ENCODE data around the gene ATAD2B.
"Not testable (repeated sequence)": the region's sequence is repeated elsewhere in the genome, so short reads cannot be mapped to it uniquely, and the experiment has no call there.

The ATAD2B gene

DNA sequence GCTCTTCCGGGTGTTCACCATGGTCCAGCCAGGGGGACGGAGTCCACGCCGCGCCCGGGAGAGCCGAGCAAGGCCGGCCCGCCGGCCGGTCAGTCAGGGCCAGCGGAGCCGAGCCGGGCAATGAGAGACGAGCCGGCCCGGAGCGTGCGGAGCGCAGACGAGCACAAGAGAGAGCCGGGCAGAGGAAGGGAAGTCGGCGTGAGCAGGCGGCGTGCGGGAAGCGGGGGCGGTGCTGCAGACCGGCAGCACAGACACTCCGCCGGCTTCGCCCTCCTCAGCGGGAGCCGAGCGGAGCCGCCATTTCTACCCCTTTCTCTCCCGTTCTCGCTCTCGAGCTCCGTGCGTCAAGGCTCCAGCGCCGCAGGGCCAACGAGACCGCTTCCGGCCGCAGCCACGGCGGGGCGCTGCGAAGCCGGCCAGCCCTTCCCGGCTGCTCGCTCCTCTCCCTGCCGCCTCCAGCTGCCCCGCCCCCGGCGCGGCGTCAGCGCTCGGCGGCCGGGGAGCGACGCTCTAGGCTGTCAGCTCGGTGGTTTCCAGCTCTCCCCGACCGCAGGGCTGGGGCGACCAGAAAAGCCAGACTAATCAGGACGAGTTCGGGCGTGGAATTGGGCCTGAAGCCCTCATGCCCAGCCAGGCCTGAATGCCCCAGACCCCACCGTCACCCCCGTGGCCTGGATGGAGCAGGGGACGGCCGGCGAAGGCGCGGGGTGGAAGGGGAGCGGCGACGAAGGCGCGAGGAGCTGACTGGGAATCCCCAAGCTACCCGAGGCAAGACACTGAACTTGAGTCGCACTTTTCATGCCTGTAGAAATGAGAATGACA lies at the start of gene ATAD2B:
Gene ATAD2B, minus strand, starts transcription at position 374 of the 822 bp plus-strand sequence. Its CDS starts 353 bp downstream, at position 21.
- DNase-seq (ENCODE audit: insufficient read length, low spot score) (peak; percentile 94), FAIRE-seq (peak; percentile 95)

DNA sequence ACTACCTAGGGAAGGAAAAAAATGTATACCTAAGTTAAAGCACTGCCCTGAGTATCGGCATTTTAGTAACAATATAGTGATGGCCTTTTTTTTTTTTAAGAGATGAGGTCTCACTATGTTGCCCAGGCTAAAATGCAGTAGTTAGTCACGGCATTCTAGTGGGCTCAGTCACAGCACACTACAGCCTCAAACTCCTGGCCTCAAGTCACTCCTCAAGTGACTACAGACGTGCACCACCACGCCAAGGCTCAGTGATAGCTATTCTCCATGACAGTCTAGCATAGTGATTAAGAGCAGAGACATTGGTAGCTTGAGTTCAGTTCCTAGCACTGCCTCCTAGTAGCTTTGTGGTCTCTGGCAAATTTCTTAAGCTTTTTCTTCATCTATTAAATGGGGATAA lies 40.9 kb upstream of the ATAD2B start:
- FAIRE-seq (no peak), DNase-seq (ENCODE audit: insufficient read length, low spot score) (no peak)

DNA sequence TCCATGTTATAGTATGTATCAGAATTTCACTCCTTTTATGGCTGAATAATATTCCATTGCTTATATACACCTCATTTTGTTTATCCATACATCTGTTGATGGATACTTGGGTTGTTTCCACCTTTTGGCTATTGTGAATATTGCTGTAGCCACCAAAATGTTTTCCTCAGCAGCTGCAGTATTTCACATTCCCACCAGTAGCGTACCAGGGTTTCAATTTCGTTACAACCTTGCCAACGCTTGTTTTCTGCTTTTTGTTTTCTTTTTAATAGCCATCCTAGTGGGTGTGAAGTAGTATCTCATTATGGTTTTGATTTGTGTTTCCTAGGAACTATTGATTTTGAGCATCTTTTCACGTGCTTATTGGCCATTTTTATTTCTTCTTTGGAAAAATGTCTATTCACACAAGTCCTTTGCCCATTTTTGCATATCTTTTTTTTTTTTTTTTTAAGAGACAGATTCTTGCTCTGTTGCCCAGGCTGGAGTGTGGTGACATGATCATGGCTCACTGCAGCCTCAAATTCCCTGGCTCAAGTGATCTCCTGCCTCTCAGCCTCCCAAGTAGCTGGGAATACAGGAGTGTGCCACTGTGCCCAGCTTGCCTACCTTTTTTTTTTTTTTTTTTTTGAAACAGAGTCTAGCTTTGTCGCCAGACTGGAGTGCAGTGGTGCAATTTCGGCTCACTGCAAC lies 27.5 kb upstream of the ATAD2B start:
- DNase-seq (ENCODE audit: insufficient read length, low spot score): no peak
- FAIRE-seq: peak; percentile 13

DNA sequence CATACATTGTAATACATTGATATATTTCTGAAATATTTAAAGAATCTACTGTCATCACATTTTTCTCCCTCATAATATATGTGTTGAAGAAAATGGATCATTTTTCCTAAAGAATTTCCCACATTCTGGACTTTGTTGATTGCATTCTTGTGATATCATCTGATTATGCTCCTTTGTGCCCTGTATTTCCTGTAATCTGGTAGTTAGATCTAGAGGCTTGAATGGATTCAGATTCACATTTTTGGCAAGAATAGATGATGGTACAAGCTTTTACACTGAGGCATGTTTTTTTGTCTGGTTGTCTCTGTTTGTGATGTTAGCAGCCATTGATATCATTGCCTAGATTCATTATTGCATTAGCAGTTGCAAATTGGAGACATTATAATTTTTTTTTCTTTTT lies 26.7 kb upstream of the ATAD2B start:
- DNase-seq (ENCODE audit: insufficient read length, low spot score): no peak
- FAIRE-seq: no peak

DNA sequence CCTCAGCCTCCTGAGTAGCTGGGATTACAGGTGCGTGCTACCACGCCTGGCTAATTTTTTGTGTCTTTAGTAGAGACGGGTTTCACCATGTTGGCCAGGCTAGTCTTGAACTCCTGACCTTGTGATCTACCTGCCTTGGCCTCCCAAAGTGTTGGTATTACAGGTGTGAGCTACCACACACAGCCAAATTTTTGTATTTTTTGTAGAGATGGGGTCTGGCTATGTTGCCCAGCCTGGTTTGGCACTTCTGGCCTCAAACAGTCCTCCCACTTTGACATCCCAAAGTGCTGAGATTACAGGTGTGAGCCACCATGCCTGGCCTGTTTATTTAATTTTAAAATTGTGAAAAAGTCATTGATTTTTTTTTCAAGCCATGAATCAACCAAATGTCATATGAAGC lies 25.6 kb upstream of the ATAD2B start:
- not testable (repeated sequence) for DNase-seq (ENCODE audit: insufficient read length, low spot score); FAIRE-seq

DNA sequence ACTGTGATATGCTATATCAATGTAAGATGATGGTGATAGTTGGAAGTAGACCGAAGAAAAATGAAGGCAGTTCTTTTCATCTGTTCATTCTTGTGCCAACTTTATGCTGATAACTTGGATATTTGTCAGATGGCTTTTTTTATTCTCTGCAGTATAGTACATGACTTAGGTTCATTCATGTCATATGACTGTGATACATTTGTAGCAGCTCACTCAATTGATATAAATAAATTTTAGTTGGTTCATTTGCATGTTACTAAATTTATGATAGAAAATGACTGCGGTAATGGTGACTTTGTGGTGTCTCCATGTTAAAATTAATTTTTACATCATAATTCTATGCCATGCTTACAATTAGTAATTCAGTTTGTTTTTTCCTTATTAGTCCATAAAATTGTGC lies 20.4 kb upstream of the ATAD2B start:
- no peak for DNase-seq (ENCODE audit: insufficient read length, low spot score)
- no peak for FAIRE-seq

DNA sequence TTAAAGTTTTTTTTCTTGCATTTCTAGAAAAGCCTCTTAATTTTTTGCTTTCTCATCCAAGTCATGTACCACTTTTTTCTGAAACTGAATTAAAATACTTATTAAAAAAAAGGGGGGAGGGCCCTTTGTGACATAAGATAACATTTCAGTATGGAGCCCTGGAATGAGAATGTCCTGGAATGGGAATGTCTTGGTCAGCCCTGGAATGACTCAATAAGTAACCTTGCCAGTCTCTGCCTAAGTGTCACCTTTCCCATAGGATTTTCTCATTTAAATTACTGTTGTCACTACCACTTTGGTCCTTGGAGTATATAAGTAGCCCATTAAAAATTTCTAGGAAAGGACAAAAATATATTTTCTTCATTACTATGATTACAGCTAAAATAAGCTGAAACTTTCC lies 18.1 kb upstream of the ATAD2B start:
- DNase-seq (ENCODE audit: insufficient read length, low spot score): no peak
- no peak for FAIRE-seq

DNA sequence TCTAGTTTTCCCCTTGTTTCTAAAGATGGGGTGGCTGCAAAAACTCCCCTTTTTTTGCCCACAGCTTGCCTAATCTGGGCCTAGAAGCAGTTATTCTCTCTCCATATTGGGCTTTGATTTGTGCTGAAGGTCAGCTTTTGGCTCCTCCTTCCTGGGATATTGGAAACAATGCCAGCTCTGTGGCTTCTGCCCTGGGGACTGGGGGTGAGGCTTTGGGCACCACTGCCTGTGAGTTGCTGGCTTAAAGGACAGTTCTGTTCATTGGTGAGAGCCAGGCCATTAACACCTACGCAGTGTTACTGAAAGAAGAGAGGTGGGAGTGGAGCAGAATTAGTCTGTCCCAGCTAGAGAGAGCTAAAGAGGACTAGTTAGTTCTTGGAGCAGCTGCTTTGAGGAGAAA lies 17.6 kb upstream of the ATAD2B start:
- FAIRE-seq: no peak
- no peak for DNase-seq (ENCODE audit: insufficient read length, low spot score)

DNA sequence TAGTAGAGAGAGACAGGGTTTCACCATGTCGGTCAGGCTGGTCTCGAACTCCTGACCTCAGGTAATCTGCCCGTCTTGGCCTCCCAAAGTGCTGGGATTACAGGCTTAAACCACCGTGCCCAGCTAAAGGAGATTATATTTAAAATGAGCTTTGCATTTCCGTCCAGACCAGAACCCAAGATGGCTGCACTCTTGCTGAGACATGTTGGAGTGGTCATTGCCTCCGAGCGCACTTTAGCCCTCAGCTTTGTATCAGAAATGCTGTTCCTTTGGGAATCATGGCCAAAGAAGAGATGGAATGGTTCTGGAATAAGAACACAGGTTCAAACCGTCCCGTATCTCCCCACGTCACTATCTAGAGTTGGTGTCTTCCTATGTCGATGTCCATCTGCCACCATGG lies 16.7 kb upstream of the ATAD2B start:
- DNase-seq (ENCODE audit: insufficient read length, low spot score) (no peak), FAIRE-seq (no peak)

DNA sequence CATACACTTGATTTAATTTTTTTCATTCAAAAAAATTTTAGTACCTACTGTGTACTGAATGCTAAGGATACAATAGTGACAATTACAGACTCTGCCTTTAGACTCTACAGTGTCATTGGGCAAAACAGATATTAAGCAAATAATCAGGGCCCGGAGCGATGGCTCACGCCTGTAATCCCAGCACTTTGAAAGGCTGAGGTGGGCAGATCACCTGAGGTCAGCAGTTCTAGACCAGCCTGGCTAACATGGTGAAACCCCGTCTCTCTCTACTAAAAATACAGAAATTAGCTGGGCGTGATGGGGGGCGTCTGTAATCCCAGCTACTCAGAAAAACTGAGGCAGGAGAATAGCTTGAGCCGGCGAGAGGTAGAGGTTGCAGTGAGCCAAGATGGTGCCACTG lies 14.7 kb upstream of the ATAD2B start:
- DNase-seq (ENCODE audit: insufficient read length, low spot score) (no peak), FAIRE-seq (no peak)

DNA sequence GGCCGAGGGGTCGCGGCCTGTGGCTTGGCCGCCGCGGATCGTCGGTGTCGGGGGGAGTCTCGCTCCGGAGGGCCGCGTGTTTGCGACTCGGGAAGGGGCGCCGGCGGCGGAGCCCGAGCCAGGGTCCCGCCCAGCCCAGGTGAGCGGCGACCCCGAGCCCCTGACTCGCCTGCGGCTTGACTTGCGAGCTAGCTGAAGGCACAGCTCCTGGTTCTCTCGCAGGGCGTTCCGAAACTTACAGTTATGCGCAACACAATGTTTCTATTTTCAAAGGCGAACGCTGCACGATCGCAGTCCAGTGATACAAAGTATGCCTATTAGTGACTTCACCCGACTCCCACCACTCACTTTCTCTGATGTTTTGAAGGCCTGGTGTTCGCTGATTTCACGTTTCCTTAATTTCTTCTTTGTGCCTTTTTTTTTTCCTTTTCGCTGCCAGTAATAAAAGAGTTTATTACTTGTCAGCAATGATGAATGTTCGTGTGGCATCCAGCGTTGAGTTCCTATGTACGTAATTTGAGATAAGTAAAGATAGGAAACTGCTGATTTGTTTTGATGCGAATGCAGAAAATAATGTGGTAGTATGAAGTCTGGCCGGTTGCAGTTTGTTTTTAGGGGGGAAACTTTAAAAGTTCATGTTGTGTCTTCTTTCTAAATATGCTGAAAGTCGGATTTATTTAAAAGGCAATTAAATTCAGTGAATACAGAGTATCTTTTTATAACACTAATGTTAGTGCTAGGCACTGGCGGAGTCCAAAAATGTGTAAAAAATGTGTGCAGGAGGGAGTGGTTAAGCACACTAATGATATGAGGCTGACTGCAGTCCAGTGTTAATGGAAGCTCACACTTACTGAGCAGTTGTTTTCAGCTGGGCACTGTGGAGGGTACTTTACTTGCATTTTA lies 14.0 kb upstream of the ATAD2B start:
- no peak for FAIRE-seq

DNA sequence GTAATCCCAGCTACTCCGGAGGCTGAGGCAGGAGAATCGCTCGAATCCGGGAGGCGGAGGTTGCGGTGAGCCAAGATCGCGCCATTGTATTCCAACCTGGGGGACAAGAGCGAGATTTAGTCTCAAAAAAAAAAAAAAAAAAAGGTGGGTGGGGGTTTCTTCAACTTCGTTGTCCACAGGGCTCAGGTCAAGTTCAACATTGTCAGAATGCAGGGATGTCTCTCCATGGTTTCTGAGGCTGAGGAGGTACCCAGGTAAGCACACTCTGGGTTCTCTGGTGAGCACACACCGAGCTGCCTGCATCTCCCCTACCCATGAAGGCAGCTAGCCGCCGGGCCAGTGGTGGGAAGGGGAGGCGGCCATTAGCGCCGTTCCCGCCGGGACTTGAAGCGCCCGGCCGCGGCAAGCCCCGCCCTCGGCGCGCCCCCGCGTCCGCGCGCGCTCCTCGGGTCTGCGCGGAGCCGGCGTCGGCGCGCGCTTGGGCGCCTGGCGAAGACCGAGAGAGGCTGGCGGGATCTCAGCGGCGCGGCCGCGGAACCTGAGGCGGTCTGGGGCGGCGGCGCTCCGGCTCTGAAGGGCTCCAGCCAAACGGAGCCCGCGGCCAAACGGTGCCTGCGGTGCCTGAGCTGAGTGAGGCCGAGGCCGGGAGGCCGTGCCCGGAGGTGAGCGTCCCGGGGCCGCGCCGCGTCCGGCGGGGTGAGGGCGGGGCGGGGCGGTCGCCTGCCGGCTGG lies 13.2 kb upstream of the ATAD2B start, which contains the start of gene UBXN2A:
Gene UBXN2A, plus strand, starts transcription at position 477 of the 731 bp plus-strand sequence. CDS start 17,852 bp downstream, outside the sequence.
- FAIRE-seq: peak; percentile 68
- peak; percentile 87 for DNase-seq (ENCODE audit: insufficient read length, low spot score)

More for the DNA sequence above, 14.0 kb upstream of the ATAD2B start:
- peak; percentile 47 for DNase-seq (ENCODE audit: insufficient read length, low spot score)

DNA sequence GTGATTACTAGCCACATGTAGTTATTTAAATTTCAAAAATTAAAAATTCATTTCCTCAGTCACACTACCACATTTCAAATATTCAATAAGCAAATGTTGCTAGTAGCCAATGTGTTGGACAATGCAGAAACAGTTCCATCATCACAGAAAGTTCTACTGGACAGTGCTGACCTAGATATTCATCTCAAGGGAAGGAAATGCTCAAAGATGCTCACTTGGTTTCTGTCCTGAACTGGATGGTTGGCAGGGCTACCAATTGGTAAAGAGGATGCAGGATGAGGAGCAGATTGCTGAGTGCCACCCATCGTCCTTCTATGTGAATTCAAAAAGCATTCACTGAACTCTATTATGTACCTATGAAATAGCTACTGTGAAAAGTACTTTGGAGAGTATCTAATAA lies 7.3 kb upstream of the ATAD2B start:
- no peak for FAIRE-seq

DNA sequence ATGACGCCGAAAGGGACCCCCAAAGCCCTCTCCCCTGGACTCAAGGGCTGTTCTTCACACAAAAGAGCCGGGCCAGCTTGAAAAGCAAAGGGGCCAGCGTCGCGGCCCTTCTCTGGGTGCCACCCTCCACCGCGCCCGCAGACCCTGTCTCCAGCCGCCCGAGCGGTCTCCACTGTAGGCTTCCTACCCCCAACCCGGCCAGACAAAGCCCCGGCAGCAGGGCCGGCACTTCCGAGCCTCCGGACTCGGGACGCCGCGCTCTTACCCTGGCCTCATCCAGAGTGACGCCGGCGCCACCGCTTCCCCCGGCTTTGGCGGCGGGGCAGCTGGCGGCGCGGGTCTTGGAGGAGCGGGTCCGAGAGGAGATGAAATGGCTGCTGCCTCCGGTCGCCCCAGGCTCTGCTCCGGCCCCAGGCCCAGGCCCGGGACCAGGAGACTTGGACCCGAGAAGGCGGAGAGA lies 603 bp downstream of the ATAD2B start:
- peak; percentile 32 for DNase-seq (ENCODE audit: insufficient read length, low spot score)
- FAIRE-seq: no peak

More for the DNA sequence above, 7.3 kb upstream of the ATAD2B start:
- no peak for DNase-seq (ENCODE audit: insufficient read length, low spot score)

DNA sequence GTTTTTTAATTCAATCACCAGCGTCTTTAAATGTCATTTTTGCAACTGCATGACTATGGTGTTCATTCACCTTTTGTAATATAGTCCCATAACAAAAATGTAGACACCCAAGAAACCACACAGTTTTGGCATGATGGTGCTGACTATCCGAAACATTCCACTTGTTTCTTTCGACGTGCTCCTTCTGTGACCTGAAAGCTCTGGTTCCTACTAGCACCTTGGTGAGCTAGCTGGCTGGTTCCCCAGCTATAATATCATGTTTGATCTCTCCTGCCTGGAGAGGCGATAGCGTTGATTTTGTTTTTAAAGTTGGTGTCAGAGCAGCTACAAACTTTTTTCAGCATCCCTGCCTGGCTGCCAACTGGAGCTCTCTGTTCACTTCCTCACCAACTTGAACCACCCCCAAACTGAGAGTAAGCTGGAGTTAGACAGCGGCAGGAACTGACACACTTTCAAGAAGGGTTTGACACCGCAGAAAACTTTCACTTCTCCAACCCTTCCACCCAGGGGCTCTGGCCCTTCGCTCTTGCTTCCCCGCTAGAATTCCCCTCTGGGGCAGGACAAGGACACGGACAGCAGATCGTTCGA lies 1.1 kb downstream of the ATAD2B start:
- DNase-seq (ENCODE audit: insufficient read length, low spot score): peak; percentile 42
- no peak for FAIRE-seq

DNA sequence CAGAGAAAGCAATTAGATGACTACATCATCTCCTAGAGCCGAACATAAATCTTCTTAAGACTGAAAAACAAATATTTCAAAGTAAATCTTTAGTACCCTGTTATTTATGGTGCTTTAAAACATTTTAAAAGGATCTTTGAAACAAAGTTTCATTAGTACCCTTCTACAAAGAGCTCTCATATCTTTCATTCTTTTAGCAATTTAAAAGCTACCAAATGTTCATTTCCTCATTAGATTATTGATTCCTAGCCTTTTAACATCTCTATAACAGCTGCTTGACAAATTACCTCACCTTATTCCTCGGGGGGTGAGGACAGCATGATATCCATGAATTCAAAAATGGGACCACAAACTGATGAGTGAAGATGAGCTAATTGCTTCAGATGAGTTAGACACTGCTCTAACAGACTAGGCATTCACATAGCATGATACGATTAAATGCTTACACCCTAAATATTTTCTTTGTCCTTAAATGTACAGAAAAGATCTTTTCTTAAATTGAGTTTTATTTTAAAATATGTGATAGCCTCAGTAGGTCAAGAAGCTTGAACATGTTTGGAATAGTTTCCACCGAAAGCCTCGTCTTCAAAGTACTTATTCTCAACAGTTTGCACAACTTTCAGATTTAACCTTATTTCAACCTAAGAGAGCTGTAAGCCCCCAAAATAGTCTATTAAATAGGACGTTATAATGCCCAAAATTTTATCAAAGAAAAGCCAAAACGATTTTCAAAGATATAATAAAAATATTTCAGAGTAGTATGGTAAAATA lies 2.1 kb downstream of the ATAD2B start:
- no peak for DNase-seq (ENCODE audit: insufficient read length, low spot score)

DNA sequence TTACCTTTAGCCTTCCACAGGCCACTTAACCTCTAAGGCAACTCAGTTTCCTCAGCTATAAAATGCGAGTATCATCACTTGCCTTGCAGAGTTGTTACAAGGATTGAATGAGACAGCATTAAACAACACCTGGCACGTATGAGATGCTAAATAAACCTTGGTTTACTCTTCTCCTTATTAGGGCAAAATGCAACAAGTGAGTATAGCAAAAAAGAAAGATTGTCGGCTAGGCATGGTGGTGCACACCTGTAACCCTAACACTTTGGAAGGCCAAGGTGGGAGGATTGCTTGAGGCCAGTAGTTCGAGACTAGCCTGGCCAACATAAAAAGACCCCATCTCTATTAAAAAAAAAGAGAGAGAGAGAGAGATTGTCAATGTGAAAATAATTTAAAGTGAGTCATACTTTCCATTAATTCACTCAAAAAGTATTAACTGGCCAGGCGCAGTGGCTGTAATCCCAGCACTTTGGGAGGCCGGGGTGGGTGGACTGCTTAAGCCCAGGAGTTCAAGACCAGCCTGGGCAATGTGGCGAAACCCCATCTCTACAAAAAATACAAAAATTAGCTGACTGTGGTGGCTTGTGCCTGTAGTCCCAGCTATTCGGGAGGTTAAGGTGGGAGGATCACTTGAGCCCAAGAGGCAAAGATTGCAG lies 8.0 kb downstream of the ATAD2B start:
- DNase-seq (ENCODE audit: insufficient read length, low spot score) (no peak), FAIRE-seq (no peak)

More for the DNA sequence above, 2.1 kb downstream of the ATAD2B start:
- no peak for FAIRE-seq

DNA sequence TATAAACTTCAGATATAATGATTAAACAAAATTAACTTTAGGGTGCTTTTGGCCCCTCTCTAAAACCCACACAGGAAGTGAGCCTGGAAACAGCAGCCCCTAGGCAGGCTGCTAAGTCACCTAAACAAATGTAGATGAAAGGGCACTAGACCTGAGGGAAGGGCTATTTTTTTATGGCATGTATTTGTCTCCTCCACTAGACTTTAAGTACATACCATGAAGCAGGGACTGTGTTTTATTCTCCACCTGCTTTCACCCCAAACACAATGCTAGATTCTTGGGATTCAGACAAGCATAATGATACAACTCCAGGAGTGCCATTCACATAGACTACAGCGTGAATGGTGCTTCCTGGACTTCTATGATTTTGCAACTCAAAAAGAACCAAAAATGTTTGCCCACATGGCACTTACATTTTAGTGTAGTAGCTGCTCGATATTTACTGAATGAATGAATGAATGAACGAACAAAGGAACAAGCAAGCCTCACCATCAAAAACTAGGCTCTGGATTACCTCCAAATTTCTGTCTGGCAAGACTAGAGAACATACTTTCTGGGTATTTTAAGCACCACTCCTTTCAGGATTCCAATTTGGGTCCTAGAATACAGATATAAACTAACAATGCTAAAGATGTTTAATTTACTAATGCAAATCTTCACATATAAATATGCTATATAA lies 10.1 kb downstream of the ATAD2B start:
- DNase-seq (ENCODE audit: insufficient read length, low spot score) (no peak), FAIRE-seq (no peak)
